GM21786 (cell line): ENCODE measurements around the gene DHX16.
A peak's percentile ranks its signal among the peaks of the same experiment; 100 is the strongest.
"Not testable (repeated sequence)": the region's sequence is repeated elsewhere in the genome, so short reads cannot be mapped to it uniquely, and the experiment has no call there.

Experiments
- ATAC-seq: cut with Tn5 transposase; IDR thresholded peaks from one replicate; pipeline ENCODE4 v1.9.1; 2021; ENCODE audit not compliant: unreplicated experiment

DHX16 gene

GRCh38 chr6:30672445-30673253, at the start of gene DHX16:
Gene DHX16, minus strand, starts transcription at chr6:30673006. Its CDS starts 165 bp downstream, at chr6:30672841.
- ATAC-seq, result peak; percentile 80

GRCh38 chr6:30722025-30722279, 49.1 kb upstream of the DHX16 start:
- not testable (repeated sequence) for ATAC-seq

GRCh38 chr6:30721198-30722024, 48.6 kb upstream of the DHX16 start:
- ATAC-seq, result no peak

GRCh38 chr6:30720738-30721197, 48.0 kb upstream of the DHX16 start:
- ATAC-seq, result no peak

GRCh38 chr6:30719791-30720737, 47.3 kb upstream of the DHX16 start, which contains the start of gene TUBB:
Gene TUBB, plus strand, starts transcription at chr6:30720352. Its CDS starts 155 bp downstream, at chr6:30720507.
- peak; percentile 43 for ATAC-seq

GRCh38 chr6:30719356-30719755, 46.5 kb upstream of the DHX16 start:
- no peak for ATAC-seq

GRCh38 chr6:30717845-30718720, 45.3 kb upstream of the DHX16 start:
- ATAC-seq, result not testable (repeated sequence)

- peak; percentile 75 for ATAC-seq
Observed at GRCh38 chr6:30717129-30717844, 44.5 kb upstream of the DHX16 start, which contains the start of gene MDC1. Gene MDC1, minus strand, starts transcription at chr6:30717281. Its CDS starts 2,106 bp downstream, at chr6:30715175.

GRCh38 chr6:30716879-30717128, 44.0 kb upstream of the DHX16 start:
- ATAC-seq, result no peak

GRCh38 chr6:30714263-30714662, 41.5 kb upstream of the DHX16 start:
- no peak for ATAC-seq

- ATAC-seq, result no peak
Observed at GRCh38 chr6:30712441-30712945, 39.7 kb upstream of the DHX16 start.

GRCh38 chr6:30711758-30712380, 39.1 kb upstream of the DHX16 start:
- peak; percentile 58 for ATAC-seq

GRCh38 chr6:30709101-30709868, 36.5 kb upstream of the DHX16 start:
- no peak for ATAC-seq

GRCh38 chr6:30707281-30707850, 34.6 kb upstream of the DHX16 start:
- no peak for ATAC-seq

- no peak for ATAC-seq
Observed at GRCh38 chr6:30705620-30706019, 32.8 kb upstream of the DHX16 start.

- ATAC-seq, result no peak
Observed at GRCh38 chr6:30703821-30704220, 31.0 kb upstream of the DHX16 start.

- ATAC-seq, result no peak
Observed at GRCh38 chr6:30703011-30703410, 30.2 kb upstream of the DHX16 start.

- no peak for ATAC-seq
Observed at GRCh38 chr6:30700340-30700739, 27.5 kb upstream of the DHX16 start.
